IMR-90 (cell line): Measurements from ENCODE around the gene CHMP6. TPM values are rescaled to one million over a fixed set of nuclear protein-coding genes. Genes with fewer than 3 reads are reported as not detected.
A peak's percentile ranks its signal among the peaks of the same experiment; 100 is the strongest.

Source experiments
- ATAC-seq: fragments of 200-7000 bp; cut with Tn5 transposase; 2 replicates; pipeline ENCODE4 v1.9.1; 2020; ENCODE audit warnings: low read depth, mild to moderate bottlenecking, moderate library complexity
- BruUV-seq: library from RNA; stranded (reverse); fragments of 400-500 nt; replicated peaks from 2 replicates; lab custom pipeline; 2021; lab: Mats Ljungman, UMichigan
- CTCF ChIA-PET: fragments of 300-600 bp; formaldehyde crosslinking; extraction: SDS; loops from one replicate; lab custom pipeline; 2021; ENCODE audit warnings: antibody characterized with exemption; lab: Yijun Ruan, JAX
- POLR2A ChIA-PET: fragments of 300-600 bp; sonication (Branson Sonifier 250); formaldehyde crosslinking; loops from one replicate; lab custom pipeline; 2022; ENCODE audit warnings: antibody characterized with exemption; ENCODE audit not compliant: unreplicated experiment; lab: Charles Lee
- DNase-seq: peaks from one replicate; pipeline ENCODE4 v3.0.0; 2013
- H2AFZ ChIP-seq: replicated peaks from 2 replicates; pipeline ENCODE3; 2013; ENCODE audit warnings: low read length, mild to moderate bottlenecking; ENCODE audit not compliant: poor library complexity
- H2AK5ac ChIP-seq: 2 replicates; pipeline ENCODE4 v1.6.1; 2013; ENCODE audit warnings: low read depth, low read length, inconsistent platforms
- H2AK9ac ChIP-seq: replicated peaks from 2 replicates; pipeline ENCODE3; 2013; ENCODE audit warnings: mild to moderate bottlenecking, low read depth, low read length, moderate library complexity; ENCODE audit not compliant: poor library complexity
- H2BK120ac ChIP-seq: 2 replicates; pipeline ENCODE4 v1.6.1; 2013; ENCODE audit warnings: low read depth, low read length, inconsistent platforms
- H2BK15ac ChIP-seq: 3 replicates; pipeline ENCODE4 v1.6.1; 2013; ENCODE audit warnings: low read depth, low read length, inconsistent platforms
- H2BK20ac ChIP-seq: 2 replicates; pipeline ENCODE4 v1.6.1; 2013; ENCODE audit warnings: low read depth, mild to moderate bottlenecking, inconsistent platforms, low read length, moderate library complexity
- H2BK5ac ChIP-seq: 2 replicates; pipeline ENCODE4 v1.6.1; 2013; ENCODE audit warnings: mild to moderate bottlenecking, low read depth, low read length, inconsistent platforms; ENCODE audit not compliant: poor library complexity, severe bottlenecking
- H3K14ac ChIP-seq: replicated peaks from 2 replicates; pipeline ENCODE4 v1.6.1; 2013; ENCODE audit warnings: low read depth, low read length, inconsistent platforms
- H3K18ac ChIP-seq: 2 replicates; pipeline ENCODE4 v1.6.1; 2013; ENCODE audit warnings: low read depth, low read length, control low read depth
- H3K23ac ChIP-seq: 2 replicates; pipeline ENCODE4 v1.6.1; 2013; ENCODE audit warnings: low read depth, low read length, inconsistent platforms
- H3K27ac ChIP-seq: 2 replicates; pipeline ENCODE4 v1.5.1; 2013; ENCODE audit warnings: mild to moderate bottlenecking, control low read depth, low read length; ENCODE audit not compliant: insufficient read depth
- H3K27me3 ChIP-seq: 2 replicates; pipeline ENCODE4 v1.6.1; 2013; ENCODE audit warnings: low read length; ENCODE audit not compliant: control insufficient read depth, insufficient read depth
- H3K36me3 ChIP-seq: 2 replicates; pipeline ENCODE4 v1.6.1; 2013; ENCODE audit warnings: low read length, mixed read lengths; ENCODE audit not compliant: control insufficient read depth, insufficient read depth
- H3K4ac ChIP-seq: 2 replicates; pipeline ENCODE4 v1.6.1; 2013; ENCODE audit warnings: low read depth, low read length, inconsistent platforms
- H3K4me1 ChIP-seq: 2 replicates; pipeline ENCODE4 v1.6.1; 2013; ENCODE audit warnings: low read length, mixed read lengths; ENCODE audit not compliant: control insufficient read depth, insufficient read depth
- H3K4me2 ChIP-seq: 2 replicates; pipeline ENCODE4 v1.6.1; 2013; ENCODE audit warnings: low read depth, mild to moderate bottlenecking, control low read depth, low read length, moderate library complexity
- H3K4me3 ChIP-seq: 2 replicates; pipeline ENCODE4 v1.5.1; 2013; ENCODE audit warnings: low read depth, mild to moderate bottlenecking, control low read depth, low read length, moderate library complexity; ENCODE audit not compliant: insufficient read depth
- H3K56ac ChIP-seq: 2 replicates; pipeline ENCODE4 v1.6.1; 2013; ENCODE audit warnings: low read length, inconsistent platforms; ENCODE audit not compliant: insufficient read depth; ENCODE audit errors: extremely low read depth
- H3K79me1 ChIP-seq, 2 experiments: 2 replicates each; pipeline ENCODE4 v1.6.1; 2013; ENCODE audit warnings: low read length in 2 of 2, inconsistent platforms in 1 of 2, low read depth in 1 of 2
- H3K9ac ChIP-seq: 2 replicates; pipeline ENCODE4 v1.6.1; 2013; ENCODE audit warnings: low read depth, low read length, control low read depth
- H3K9me1 ChIP-seq: 2 replicates; pipeline ENCODE4 v1.6.1; 2013; ENCODE audit warnings: low read length, inconsistent platforms; ENCODE audit not compliant: insufficient read depth
- H3K9me3 ChIP-seq: 2 replicates; pipeline ENCODE4 v1.6.1; 2013; ENCODE audit warnings: low read length; ENCODE audit not compliant: control insufficient read depth, insufficient read depth
- H4K20me1 ChIP-seq: 2 replicates; pipeline ENCODE4 v1.6.1; 2013; ENCODE audit warnings: low read length, inconsistent platforms; ENCODE audit not compliant: insufficient read depth
- H4K5ac ChIP-seq: 2 replicates; pipeline ENCODE4 v1.6.1; 2013; ENCODE audit warnings: mild to moderate bottlenecking, low read depth, low read length, control low read depth
- H4K8ac ChIP-seq, 2 experiments: 2 replicates each; pipeline ENCODE4 v1.6.1; 2013; ENCODE audit warnings: low read depth in 2 of 2, low read length in 2 of 2, control low read depth in 1 of 2, inconsistent platforms in 1 of 2
- H4K91ac ChIP-seq: 2 replicates; pipeline ENCODE4 v1.6.1; 2013; ENCODE audit warnings: low read depth, low read length, inconsistent platforms; ENCODE audit not compliant: insufficient read depth
- BHLHE40 ChIP-seq: fragments of 150-350 bp; IDR thresholded peaks from 2 replicates; pipeline ENCODE4 v1.6.1; 2016; ENCODE audit warnings: mild to moderate bottlenecking, low read depth, low read length
- CTCF ChIP-seq: conservative IDR thresholded peaks from 2 replicates; pipeline ENCODE4 v1.5.1; 2012; ENCODE audit warnings: mild to moderate bottlenecking, low read depth, low read length, improper control_type of control experiment
- FOS ChIP-seq: fragments of 150-350 bp; IDR thresholded peaks from 2 replicates; pipeline ENCODE4 v1.6.1; 2016; ENCODE audit warnings: low read depth, low read length
- MAZ ChIP-seq: IDR thresholded peaks from 2 replicates; pipeline ENCODE4 v1.6.1; 2012; ENCODE audit warnings: low read depth, mild to moderate bottlenecking, low read length, improper control_type of control experiment, moderate library complexity, borderline replicate concordance
- NFE2L2 ChIP-seq: fragments of 150-350 bp; IDR thresholded peaks from 2 replicates; pipeline ENCODE4 v1.6.1; 2016; ENCODE audit warnings: low read depth, mild to moderate bottlenecking, low read length
- POLR2A ChIP-seq: IDR thresholded peaks from 2 replicates; pipeline ENCODE4 v1.6.1; 2012; ENCODE audit warnings: mild to moderate bottlenecking, low read depth, low read length
- RAD21 ChIP-seq: IDR thresholded peaks from 2 replicates; pipeline ENCODE4 v1.6.1; 2012; ENCODE audit warnings: low read length, improper control_type of control experiment
- RFX5 ChIP-seq: IDR thresholded peaks from 2 replicates; pipeline ENCODE4 v1.8.0; 2012; ENCODE audit warnings: low read depth, mild to moderate bottlenecking, low read length, moderate library complexity
- WGBS, 2 experiments: methylation state at CpG; one replicate each; pipeline versions ENCODE4 v1.1.5 to v1.1.7; 2013; ENCODE audit warnings: missing lambda C conversion rate in 2 of 2; ENCODE audit not compliant: insufficient read length in 1 of 2; ENCODE audit errors: extremely low coverage in 2 of 2; 5-methylcytosine and 5-hydroxymethylcytosine counted together
- dilution Hi-C: fragments of 300-500 bp; cut with HindIII; formaldehyde crosslinking; loops from one replicate; pipeline ENCODE4 v1.14.3; 2018; ENCODE audit warnings: low sequenced_read_pairs; ENCODE audit not compliant: unreplicated experiment
- in situ Hi-C: fragments of 300-500 bp; cut with MboI; formaldehyde crosslinking; loops from 3 replicates; pipeline ENCODE4 v1.14.3; 2019; ENCODE audit warnings: low sequenced_read_pairs, inconsistent platforms, mixed read lengths
- intact Hi-C: fragments of 100-400 bp; cut with micrococcal nuclease; formaldehyde crosslinking; loops from 2 replicates; pipeline ENCODE4 v1.10.0; 2022
- polyA plus RNA-seq, 3 experiments: library from polyadenylated mRNA; depleted of rRNA; stranded (reverse); fragments of >200 nt; gene quantifications; 2 replicates each; pipeline ENCODE4 v1.2.3, GENCODE V29; 2012; ENCODE audit warnings: low replicate concordance in 1 of 3
- total RNA-seq: library from RNA; depleted of rRNA; stranded (reverse); fragments of >200 nt; gene quantifications from 2 replicates; pipeline ENCODE4 v1.2.3, GENCODE V29; 2012
- TF ChIP-seq, protein P1 (sequence below): fragments of 150-350 bp; IDR thresholded peaks from 2 replicates; pipeline ENCODE4 v1.6.1; 2016; ENCODE audit warnings: low read depth, mild to moderate bottlenecking, low read length, moderate library complexity, borderline replicate concordance

Gene CHMP6
- total and polyA plus RNA-seq, 2 of the 4 experiments (the other 2 are of a cell fraction) = 5.0 to 40.3 TPM

DNA sequence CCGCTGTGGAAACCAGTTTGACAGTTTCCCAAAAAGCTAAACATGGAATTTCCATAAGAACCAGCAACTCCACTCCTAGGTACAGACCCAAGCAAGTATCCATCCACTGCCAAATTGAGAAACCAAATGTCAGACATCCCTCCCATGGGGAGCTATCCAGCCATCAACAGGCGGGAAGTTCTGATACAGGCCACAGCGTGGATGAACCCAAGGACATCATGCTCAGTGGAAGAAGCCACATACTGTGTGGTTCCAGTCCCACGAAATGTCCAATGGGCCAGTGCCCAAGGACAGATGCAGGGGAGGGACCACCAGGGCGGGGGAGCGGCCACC, 30.7 kb downstream of the CHMP6 start:
- H2BK5ac ChIP-seq = no peak overlapping the region
- no peak overlapping the region for H4K5ac ChIP-seq
- no peak overlapping the region for H2BK15ac ChIP-seq
- ATAC-seq (no peak), DNase-seq (no peak)
- intact Hi-C loops (no loop called here), dilution Hi-C loops (no loop called here), in situ Hi-C loops (no loop called here)
- H4K20me1 ChIP-seq = no peaks in the 10 kb centered on the region
- CTCF ChIA-PET = interaction anchor here (0.6 kb wide), 1 partner anchor 33 kb away, joined by 3 read pairs; no protein-coding TSS in a partner anchor
- H2AK9ac ChIP-seq = no peak overlapping the region
- WGBS, 2 experiments = no CpG with 5 or more reads among the region's 6 CpGs
- H3K36me3 ChIP-seq = no peaks in the 10 kb centered on the region
- no peak overlapping the region for H3K4me3 ChIP-seq
- H2BK120ac ChIP-seq = no peak overlapping the region
- H2BK20ac ChIP-seq = no peak overlapping the region
- H3K9me3 ChIP-seq = peaks cover 1% of the 10 kb centered on the region; the same call in 1 of the 2 replicates
- 0 out of 2 replicates have a peak, but pooled peaks cover 3% of the 10 kb centered on the region for H3K9me1 ChIP-seq
- peaks cover 23% of the 10 kb centered on the region for H3K27me3 ChIP-seq
- H3K23ac ChIP-seq = no peak overlapping the region
- no peak overlapping the region for H3K27ac ChIP-seq
- H3K4ac ChIP-seq = no peak overlapping the region
- no TSS peak for BruUV-seq
- H3K56ac ChIP-seq = no peak overlapping the region
- H3K18ac ChIP-seq = no peak overlapping the region
- H3K9ac ChIP-seq = no peak overlapping the region
- peaks cover 11% of the 10 kb centered on the region for H3K4me1 ChIP-seq
- peak overlapping the region; percentile 9 for H2AFZ ChIP-seq
- TF ChIP-seq RFX5 (no peak), RAD21 (no peak), NFE2L2 (no peak), BHLHE40 (no peak), MAZ (no peak), FOS (no peak), CTCF (no peak), POLR2A (no peak)
- TF ChIP-seq, protein P1, sequence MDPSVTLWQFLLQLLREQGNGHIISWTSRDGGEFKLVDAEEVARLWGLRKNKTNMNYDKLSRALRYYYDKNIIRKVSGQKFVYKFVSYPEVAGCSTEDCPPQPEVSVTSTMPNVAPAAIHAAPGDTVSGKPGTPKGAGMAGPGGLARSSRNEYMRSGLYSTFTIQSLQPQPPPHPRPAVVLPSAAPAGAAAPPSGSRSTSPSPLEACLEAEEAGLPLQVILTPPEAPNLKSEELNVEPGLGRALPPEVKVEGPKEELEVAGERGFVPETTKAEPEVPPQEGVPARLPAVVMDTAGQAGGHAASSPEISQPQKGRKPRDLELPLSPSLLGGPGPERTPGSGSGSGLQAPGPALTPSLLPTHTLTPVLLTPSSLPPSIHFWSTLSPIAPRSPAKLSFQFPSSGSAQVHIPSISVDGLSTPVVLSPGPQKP = no peak
- no peak overlapping the region for H4K8ac ChIP-seq
- no peaks in the 10 kb centered on the region for H3K79me1 ChIP-seq
- no peak overlapping the region for H3K14ac ChIP-seq
- H4K91ac ChIP-seq = no peak overlapping the region
- POLR2A ChIA-PET = no interaction called here
- no peak overlapping the region for H2AK5ac ChIP-seq
- no peak overlapping the region for H3K4me2 ChIP-seq
